PC-3 (cell line): ENCODE results near the gene TNFRSF11A. TPM values are rescaled to one million over a fixed set of nuclear protein-coding genes. Genes with fewer than 3 reads are reported as not detected.

Source experiments
- ATAC-seq: fragments of 200-7000 bp; cut with Tn5 transposase; 2 replicates; pipeline ENCODE4 v1.9.1; 2020; ENCODE audit warnings: mild to moderate bottlenecking, moderate library complexity
- BruUV-seq: library from RNA; stranded (reverse); fragments of 400-500 nt; replicated peaks from 2 replicates; lab custom pipeline; 2021; lab: Mats Ljungman, UMichigan
- CTCF ChIA-PET: fragments of 300-600 bp; sonication (Branson Sonifier 250); formaldehyde crosslinking; loops from one replicate; lab custom pipeline; 2022; ENCODE audit warnings: antibody characterized with exemption; lab: Charles Lee
- POLR2A ChIA-PET: fragments of 300-600 bp; sonication (Branson Sonifier 250); formaldehyde crosslinking; loops from one replicate; lab custom pipeline; 2022; ENCODE audit warnings: antibody characterized with exemption; ENCODE audit not compliant: unreplicated experiment; lab: Charles Lee
- DNase-seq: peaks from one replicate; pipeline ENCODE4 v3.0.0-alpha.2; 2015
- H2AFZ ChIP-seq: fragments of 300-600 bp; sonication (generic); 2 replicates; pipeline ENCODE4 v1.6.0; 2016; ENCODE audit warnings: antibody characterized with exemption, low read length
- H3F3A ChIP-seq: fragments of 300-600 bp; sonication (generic); one replicate; pipeline ENCODE4 v1.6.0; 2017; ENCODE audit warnings: antibody characterized with exemption, low read length, control low read depth, mild to moderate bottlenecking; ENCODE audit not compliant: unreplicated experiment
- H3K27ac ChIP-seq: fragments of 300-600 bp; sonication (generic); 2 replicates; pipeline ENCODE4 v1.5.1; 2016; ENCODE audit warnings: mild to moderate bottlenecking, low read length
- H3K27me3 ChIP-seq: fragments of 300-600 bp; sonication (generic); 2 replicates; pipeline ENCODE4 v1.6.1; 2016; ENCODE audit warnings: low read length, mixed read lengths
- H3K36me3 ChIP-seq: fragments of 300-600 bp; sonication (generic); 2 replicates; pipeline ENCODE4 v1.6.1; 2016; ENCODE audit warnings: low read depth, mixed run types, low read length, mixed read lengths
- H3K4me1 ChIP-seq: fragments of 300-600 bp; sonication (generic); 2 replicates; pipeline ENCODE4 v1.5.1; 2016; ENCODE audit warnings: low read length; ENCODE audit not compliant: insufficient read depth
- H3K4me2 ChIP-seq: fragments of 300-600 bp; sonication (generic); 2 replicates; pipeline ENCODE4 v1.6.0; 2016; ENCODE audit warnings: low read length
- H3K4me3 ChIP-seq: fragments of 300-600 bp; sonication (generic); 2 replicates; pipeline ENCODE4 v1.5.1; 2016; ENCODE audit warnings: mild to moderate bottlenecking, low read length, mixed read lengths
- H3K79me2 ChIP-seq: fragments of 300-600 bp; sonication (generic); 2 replicates; pipeline ENCODE4 v1.6.1; 2017; ENCODE audit warnings: low read length, mixed read lengths
- H3K9ac ChIP-seq: fragments of 300-600 bp; sonication (generic); 2 replicates; pipeline ENCODE4 v1.6.0; 2016; ENCODE audit warnings: mild to moderate bottlenecking, low read length
- H3K9me2 ChIP-seq: fragments of 300-600 bp; sonication (generic); replicated peaks from 2 replicates; pipeline ENCODE4 v1.6.1; 2016; ENCODE audit warnings: mixed run types, low read length, mixed read lengths
- H3K9me3 ChIP-seq: fragments of 300-600 bp; sonication (generic); 2 replicates; pipeline ENCODE4 v1.6.1; 2016; ENCODE audit warnings: low read length, mixed read lengths
- H4K20me1 ChIP-seq: fragments of 300-600 bp; sonication (generic); 2 replicates; pipeline ENCODE4 v1.6.1; 2016; ENCODE audit warnings: low read length, mixed read lengths
- EZH2 ChIP-seq: fragments of 300-600 bp; sonication (generic); IDR thresholded peaks from one replicate; pipeline ENCODE4 v1.6.1; 2017; ENCODE audit warnings: antibody characterized with exemption, mild to moderate bottlenecking, low read length; ENCODE audit not compliant: unreplicated experiment
- EZH2phosphoT487 ChIP-seq: fragments of 300-600 bp; sonication (generic); IDR thresholded peaks from 2 replicates; pipeline ENCODE4 v1.6.1; 2018; ENCODE audit warnings: mild to moderate bottlenecking, antibody characterized with exemption, low read length, borderline replicate concordance
- intact Hi-C: fragments of 100-400 bp; cut with micrococcal nuclease; formaldehyde crosslinking; loops from 2 replicates; pipeline ENCODE4 v1.9.0; 2023
- total RNA-seq: library from RNA; depleted of rRNA; stranded (reverse); fragments of >200 nt; gene quantifications from 2 replicates; pipeline ENCODE4 v1.2.3, GENCODE V29; 2014
- TF ChIP-seq, protein P1 (sequence below): fragments of 300-600 bp; sonication (generic); conservative IDR thresholded peaks from 2 replicates; pipeline ENCODE4 v1.5.1; 2017; ENCODE audit warnings: antibody characterized with exemption, low read depth, mild to moderate bottlenecking, low read length

The TNFRSF11A gene
- total RNA-seq, 1 experiment from 2014 or later: 26.5 TPM

DNA sequence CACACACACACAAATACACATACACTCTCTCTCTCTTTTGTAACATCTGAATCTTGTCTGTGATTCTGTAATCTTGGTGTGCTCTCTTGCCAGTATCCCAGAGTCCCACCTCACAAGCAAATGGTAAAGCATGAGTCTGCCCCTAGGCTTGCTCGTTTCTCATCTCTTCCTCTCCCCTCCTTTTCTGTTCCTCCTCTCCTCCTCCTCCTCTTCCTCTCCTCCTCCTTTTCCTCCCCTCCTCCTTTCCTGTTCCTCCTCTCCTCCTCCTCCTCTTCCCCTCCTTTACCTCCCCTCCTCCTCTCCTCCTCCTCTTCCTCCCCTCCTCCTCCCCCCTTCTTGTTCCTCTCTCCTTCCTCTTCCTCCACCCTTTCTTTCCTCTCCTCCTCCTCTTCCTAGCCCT, 59.0 kb downstream of the TNFRSF11A start:
- Histone ChIP-seq H3K27me3 (no peaks in the 10 kb centered on the region), H3K4me2 (peak overlapping the region; percentile 56), H3K9ac (peak overlapping the region; percentile 77), H3F3A (peaks cover 10% of the 10 kb centered on the region), H3K4me1 (peaks cover 57% of the 10 kb centered on the region), H3K27ac (peak overlapping the region; percentile 98), H3K79me2 (no peaks in the 10 kb centered on the region), H3K9me3 (no peaks in the 10 kb centered on the region), H3K9me2 (no peaks in the 10 kb centered on the region), H3K36me3 (peaks cover 7% of the 10 kb centered on the region; the same call in 1 of the 2 replicates), H3K4me3 (no peak overlapping the region), H2AFZ (peak overlapping the region; percentile 49), H4K20me1 (no peaks in the 10 kb centered on the region)
- POLR2A ChIA-PET: no interaction called here
- no TSS peak for BruUV-seq
- intact Hi-C loops: loop anchor here (10.0 kb wide), 1 partner anchor 199 kb away; the partner anchor contains the start of genes PIGN and RELCH
- ATAC-seq (peak; percentile 2; the same call in 1 of the 2 replicates), DNase-seq (peak; percentile 49)
- CTCF ChIA-PET: no interaction called here
- no peak for TF ChIP-seq EZH2phosphoT487
- TF ChIP-seq, protein P1, sequence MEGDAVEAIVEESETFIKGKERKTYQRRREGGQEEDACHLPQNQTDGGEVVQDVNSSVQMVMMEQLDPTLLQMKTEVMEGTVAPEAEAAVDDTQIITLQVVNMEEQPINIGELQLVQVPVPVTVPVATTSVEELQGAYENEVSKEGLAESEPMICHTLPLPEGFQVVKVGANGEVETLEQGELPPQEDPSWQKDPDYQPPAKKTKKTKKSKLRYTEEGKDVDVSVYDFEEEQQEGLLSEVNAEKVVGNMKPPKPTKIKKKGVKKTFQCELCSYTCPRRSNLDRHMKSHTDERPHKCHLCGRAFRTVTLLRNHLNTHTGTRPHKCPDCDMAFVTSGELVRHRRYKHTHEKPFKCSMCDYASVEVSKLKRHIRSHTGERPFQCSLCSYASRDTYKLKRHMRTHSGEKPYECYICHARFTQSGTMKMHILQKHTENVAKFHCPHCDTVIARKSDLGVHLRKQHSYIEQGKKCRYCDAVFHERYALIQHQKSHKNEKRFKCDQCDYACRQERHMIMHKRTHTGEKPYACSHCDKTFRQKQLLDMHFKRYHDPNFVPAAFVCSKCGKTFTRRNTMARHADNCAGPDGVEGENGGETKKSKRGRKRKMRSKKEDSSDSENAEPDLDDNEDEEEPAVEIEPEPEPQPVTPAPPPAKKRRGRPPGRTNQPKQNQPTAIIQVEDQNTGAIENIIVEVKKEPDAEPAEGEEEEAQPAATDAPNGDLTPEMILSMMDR: no peak
- TF ChIP-seq EZH2: no peak

DNA sequence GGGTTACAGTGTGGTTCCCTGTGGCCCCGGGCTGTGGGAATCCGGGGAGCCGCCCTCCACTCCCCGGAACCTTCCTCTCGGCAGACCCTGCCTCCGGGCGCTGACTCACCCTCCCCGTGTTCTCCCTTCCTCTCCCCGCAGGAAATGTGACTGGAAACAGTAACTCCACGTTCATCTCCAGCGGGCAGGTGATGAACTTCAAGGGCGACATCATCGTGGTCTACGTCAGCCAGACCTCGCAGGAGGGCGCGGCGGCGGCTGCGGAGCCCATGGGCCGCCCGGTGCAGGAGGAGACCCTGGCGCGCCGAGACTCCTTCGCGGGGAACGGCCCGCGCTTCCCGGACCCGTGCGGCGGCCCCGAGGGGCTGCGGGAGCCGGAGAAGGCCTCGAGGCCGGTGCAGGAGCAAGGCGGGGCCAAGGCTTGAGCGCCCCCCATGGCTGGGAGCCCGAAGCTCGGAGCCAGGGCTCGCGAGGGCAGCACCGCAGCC, 59.5 kb downstream of the TNFRSF11A start:
- ATAC-seq (peak; percentile 59), DNase-seq (peak; percentile 94)
- Histone ChIP-seq H2AFZ (peak overlapping the region; percentile 49), H3K36me3 (peaks cover 5% of the 10 kb centered on the region; the same call in 1 of the 2 replicates), H3K9me3 (no peaks in the 10 kb centered on the region), H3K4me3 (no peak overlapping the region), H3K79me2 (no peaks in the 10 kb centered on the region), H3K4me1 (peaks cover 63% of the 10 kb centered on the region), H4K20me1 (no peaks in the 10 kb centered on the region), H3K27me3 (no peaks in the 10 kb centered on the region), H3K27ac (peak overlapping the region; percentile 98), H3K9ac (peak overlapping the region; percentile 77), H3K9me2 (no peaks in the 10 kb centered on the region), H3F3A (peaks cover 10% of the 10 kb centered on the region), H3K4me2 (peak overlapping the region; percentile 56; the same call in 1 of the 2 replicates)
- no TSS peak for BruUV-seq
- POLR2A ChIA-PET: no interaction called here
- CTCF ChIA-PET: no interaction called here
- TF ChIP-seq EZH2: no peak
- TF ChIP-seq, protein P1: no peak
- TF ChIP-seq EZH2phosphoT487: no peak
- intact Hi-C loops: loop anchor here (5.0 to 10.0 kb wide), 2 partner anchors 57 to 200 kb away; partner anchors contain the start of genes PIGN, RELCH and TNFRSF11A

DNA sequence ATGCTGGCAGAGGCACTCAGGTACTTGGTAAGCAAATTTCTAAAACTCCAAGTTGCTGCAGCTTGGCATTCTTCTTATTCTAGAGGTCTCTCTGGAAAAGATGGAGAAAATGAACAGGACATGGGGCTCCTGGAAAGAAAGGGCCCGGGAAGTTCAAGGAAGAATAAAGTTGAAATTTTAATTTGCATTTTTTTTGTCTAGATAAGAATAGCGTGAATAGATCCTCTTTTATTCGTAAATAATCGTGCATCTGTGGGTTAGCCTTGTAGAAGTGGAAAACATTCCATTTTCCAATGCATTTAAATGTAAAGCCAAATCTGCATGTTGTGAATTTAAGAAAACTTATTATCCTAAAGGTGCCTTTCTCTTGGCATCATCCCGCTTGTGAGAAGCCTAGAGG, 61.0 kb downstream of the TNFRSF11A start:
- TF ChIP-seq EZH2phosphoT487 (no peak), EZH2 (no peak)
- TF ChIP-seq, protein P1: no peak
- Histone ChIP-seq H3K9ac (no peak overlapping the region), H3K4me3 (no peak overlapping the region), H3K79me2 (no peaks in the 10 kb centered on the region), H3K4me2 (peak overlapping the region; percentile 58; the same call in 1 of the 2 replicates), H3K4me1 (peaks cover 75% of the 10 kb centered on the region), H3K27me3 (no peaks in the 10 kb centered on the region), H3K9me3 (0 out of 2 replicates have a peak, but pooled peaks cover 2% of the 10 kb centered on the region), H3K36me3 (peaks cover 5% of the 10 kb centered on the region; the same call in 1 of the 2 replicates), H3K9me2 (no peaks in the 10 kb centered on the region), H3F3A (peaks cover 10% of the 10 kb centered on the region), H2AFZ (no peak overlapping the region), H3K27ac (peak overlapping the region; percentile 98), H4K20me1 (no peaks in the 10 kb centered on the region)
- intact Hi-C loops: loop anchor here (2.0 to 10.0 kb wide), 3 partner anchors 39 to 201 kb away; partner anchors contain the start of genes PIGN, RELCH and TNFRSF11A
- POLR2A ChIA-PET: no interaction called here
- ATAC-seq (no peak), DNase-seq (no peak)
- no TSS peak for BruUV-seq
- CTCF ChIA-PET: no interaction called here
